Bronchial epithelial cell (primary cell): Measurements from ENCODE around the gene WARS2. TPM values are rescaled to one million over a fixed set of nuclear protein-coding genes. Genes with fewer than 3 reads are reported as not detected.

ENCODE experiments used
- DNase-seq: peaks from one replicate; pipeline ENCODE4 v3.0.0-alpha.2; 2010; ENCODE audit warnings: low read depth
- FAIRE-seq: peaks from 2 replicates; lab custom pipeline; 2011; peaks lifted over from hg19 to GRCh38; lab: Jason Lieb, UNC
- H3K27me3 ChIP-seq: 2 replicates; pipeline ENCODE4 v1.5.1; 2011; ENCODE audit warnings: low read length; ENCODE audit not compliant: control insufficient read depth, insufficient read depth
- H3K36me3 ChIP-seq: 2 replicates; pipeline ENCODE4 v1.5.1; 2011; ENCODE audit warnings: low read length; ENCODE audit not compliant: control insufficient read depth, insufficient read depth
- H3K4me3 ChIP-seq: 2 replicates; pipeline ENCODE4 v1.5.1; 2011; ENCODE audit warnings: mild to moderate bottlenecking, low read depth, low read length, control low read depth
- CTCF ChIP-seq: IDR thresholded peaks from 2 replicates; pipeline ENCODE4 v1.5.1; 2011; ENCODE audit warnings: mild to moderate bottlenecking, moderate library complexity, low read length, control low read depth, inconsistent platforms; ENCODE audit not compliant: insufficient read depth, severe bottlenecking
- total RNA-seq: library from RNA; depleted of rRNA; stranded (reverse); fragments of >200 nt; gene quantifications from 2 replicates; pipeline ENCODE4 v1.2.1, GENCODE V29; 2014

WARS2 gene
- total RNA-seq, 1 donor from 2014 or later: 15.3 TPM

GRCh38 chr1:119053917-119054316 is 86.5 kb downstream of the WARS2 start:
- no peak for DNase-seq
- Histone ChIP-seq H3K36me3 (no peaks in the 10 kb centered on the region), H3K27me3 (no peaks in the 10 kb centered on the region), H3K4me3 (no peak overlapping the region)
- TF ChIP-seq CTCF: no peak
- no peak for FAIRE-seq

- FAIRE-seq: no peak
These were observed 88.2 kb downstream of the WARS2 start for GRCh38 chr1:119052267-119052666.

GRCh38 chr1:119048624-119049404 is 91.6 kb downstream of the WARS2 start:
- Histone ChIP-seq H3K27me3 (no peaks in the 10 kb centered on the region), H3K4me3 (no peak overlapping the region), H3K36me3 (no peaks in the 10 kb centered on the region)
- DNase-seq (no peak), FAIRE-seq (no peak)
- TF ChIP-seq CTCF: no peak

More at GRCh38 chr1:119052267-119052666, 88.2 kb downstream of the WARS2 start:
- Histone ChIP-seq H3K27me3 (no peaks in the 10 kb centered on the region), H3K36me3 (no peaks in the 10 kb centered on the region), H3K4me3 (no peak overlapping the region)
- no peak for DNase-seq
- no peak for TF ChIP-seq CTCF

GRCh38 chr1:119046785-119047438 is 93.5 kb downstream of the WARS2 start:
- DNase-seq (no peak), FAIRE-seq (no peak)
- no peak for TF ChIP-seq CTCF
- no peaks in the 10 kb centered on the region for H3K36me3 ChIP-seq
- H3K4me3 ChIP-seq: no peak overlapping the region
- H3K27me3 ChIP-seq: no peaks in the 10 kb centered on the region

- FAIRE-seq (no peak), DNase-seq (peak; percentile 59)
- no peak overlapping the region for H3K4me3 ChIP-seq
- no peak for TF ChIP-seq CTCF
- no peaks in the 10 kb centered on the region for H3K27me3 ChIP-seq
- no peaks in the 10 kb centered on the region for H3K36me3 ChIP-seq
These were observed 94.0 kb downstream of the WARS2 start for GRCh38 chr1:119046429-119046784.
